MM.1S (cell line): ENCODE results near the gene GSTCD.

Experiments used
- DNase-seq: peaks from one replicate; pipeline ENCODE4 v3.0.0-alpha.2; 2015
- H2AFZ ChIP-seq: fragments of 300-600 bp; sonication (generic); 2 replicates; pipeline ENCODE4 v1.6.0; 2016; ENCODE audit warnings: antibody characterized with exemption, low read length
- H3F3A ChIP-seq: fragments of 300-600 bp; sonication (generic); 2 replicates; pipeline ENCODE4 v1.6.1; 2016; ENCODE audit warnings: mild to moderate bottlenecking, antibody characterized with exemption, low read length, moderate library complexity, mixed read lengths; ENCODE audit not compliant: insufficient read depth
- H3K27ac ChIP-seq: fragments of 300-600 bp; sonication (generic); 2 replicates; pipeline ENCODE4 v1.5.1; 2016; ENCODE audit warnings: mild to moderate bottlenecking, low read length
- H3K27me3 ChIP-seq: fragments of 300-600 bp; sonication (generic); replicated peaks from 2 replicates; pipeline ENCODE4 v1.6.0; 2016; ENCODE audit warnings: low read length; ENCODE audit not compliant: insufficient read depth
- H3K36me3 ChIP-seq: fragments of 300-600 bp; sonication (generic); replicated peaks from 2 replicates; pipeline ENCODE4 v1.6.1; 2016; ENCODE audit warnings: mild to moderate bottlenecking, low read length, mixed read lengths; ENCODE audit not compliant: insufficient read depth
- H3K4me1 ChIP-seq: fragments of 300-600 bp; sonication (generic); 2 replicates; pipeline ENCODE4 v1.6.1; 2016; ENCODE audit warnings: low read length, mixed read lengths
- H3K4me2 ChIP-seq: fragments of 300-600 bp; sonication (generic); 2 replicates; pipeline ENCODE4 v1.6.0; 2016; ENCODE audit warnings: low read depth, low read length
- H3K4me3 ChIP-seq: fragments of 300-600 bp; sonication (generic); 2 replicates; pipeline ENCODE4 v1.5.1; 2016; ENCODE audit warnings: low read length, mixed read lengths
- H3K79me2 ChIP-seq: fragments of 300-600 bp; sonication (generic); 2 replicates; pipeline ENCODE4 v1.6.1; 2016; ENCODE audit warnings: mixed run types, low read length, mixed read lengths
- H3K9ac ChIP-seq: fragments of 300-600 bp; sonication (generic); 2 replicates; pipeline ENCODE4 v1.6.1; 2016; ENCODE audit warnings: low read length, mixed read lengths
- H3K9me2 ChIP-seq: fragments of 300-600 bp; sonication (generic); replicated peaks from 2 replicates; pipeline ENCODE4 v1.6.1; 2016; ENCODE audit warnings: mild to moderate bottlenecking, low read length, mixed read lengths; ENCODE audit not compliant: insufficient read depth
- H3K9me3 ChIP-seq: fragments of 300-600 bp; sonication (generic); replicated peaks from 2 replicates; pipeline ENCODE4 v1.6.1; 2016; ENCODE audit warnings: mild to moderate bottlenecking, low read length, mixed read lengths; ENCODE audit not compliant: insufficient read depth
- H4K20me1 ChIP-seq: fragments of 300-600 bp; sonication (generic); 2 replicates; pipeline ENCODE4 v1.6.1; 2016; ENCODE audit warnings: mild to moderate bottlenecking, low read length, moderate library complexity, mixed read lengths; ENCODE audit not compliant: insufficient read depth
- EZH2 ChIP-seq: fragments of 300-600 bp; sonication (generic); optimal IDR thresholded peaks from 2 replicates; pipeline ENCODE3; 2017; ENCODE audit warnings: low read depth, mild to moderate bottlenecking, antibody characterized with exemption, low read length, mixed read lengths
- EZH2phosphoT487 ChIP-seq: fragments of 300-600 bp; sonication (generic); IDR thresholded peaks from 2 replicates; pipeline ENCODE4 v1.6.1; 2018; ENCODE audit warnings: antibody characterized with exemption, low read length
- TF ChIP-seq, protein P1 (sequence below): fragments of 300-600 bp; sonication (generic); IDR thresholded peaks from 2 replicates; pipeline ENCODE4 v1.5.1; 2016; ENCODE audit warnings: antibody characterized with exemption, low read length, mixed read lengths

The GSTCD gene

DNA sequence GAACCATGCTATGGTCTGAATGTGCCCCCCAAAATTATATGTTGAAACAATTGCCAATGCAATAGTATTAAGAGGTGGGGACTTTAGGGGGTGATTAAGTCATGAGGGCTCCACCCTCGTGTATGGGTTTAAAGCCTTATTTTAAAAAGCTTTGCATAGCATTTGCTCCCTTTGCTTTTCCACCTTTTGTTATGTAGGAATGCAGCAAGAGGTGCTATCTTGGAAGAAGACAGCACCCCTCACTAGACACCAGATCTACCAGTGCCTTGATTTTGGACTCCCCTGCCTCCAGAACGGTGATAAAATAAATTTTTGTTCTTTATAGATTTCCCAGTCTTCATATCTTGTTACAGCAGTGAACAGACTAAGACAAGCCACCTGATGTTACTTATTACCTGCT, 163.4 kb downstream of the GSTCD start:
- no peaks in the 10 kb centered on the region for H3K36me3 ChIP-seq
- no peak overlapping the region for H2AFZ ChIP-seq
- no peaks in the 10 kb centered on the region for H4K20me1 ChIP-seq
- H3K9me2 ChIP-seq = no peaks in the 10 kb centered on the region
- H3K4me2 ChIP-seq = no peak overlapping the region
- no peaks in the 10 kb centered on the region for H3K4me1 ChIP-seq
- no peak overlapping the region for H3K4me3 ChIP-seq
- no peak overlapping the region for H3K9ac ChIP-seq
- no peaks in the 10 kb centered on the region for H3F3A ChIP-seq
- H3K27me3 ChIP-seq = no peaks in the 10 kb centered on the region
- no peaks in the 10 kb centered on the region for H3K79me2 ChIP-seq
- TF ChIP-seq, protein P1, sequence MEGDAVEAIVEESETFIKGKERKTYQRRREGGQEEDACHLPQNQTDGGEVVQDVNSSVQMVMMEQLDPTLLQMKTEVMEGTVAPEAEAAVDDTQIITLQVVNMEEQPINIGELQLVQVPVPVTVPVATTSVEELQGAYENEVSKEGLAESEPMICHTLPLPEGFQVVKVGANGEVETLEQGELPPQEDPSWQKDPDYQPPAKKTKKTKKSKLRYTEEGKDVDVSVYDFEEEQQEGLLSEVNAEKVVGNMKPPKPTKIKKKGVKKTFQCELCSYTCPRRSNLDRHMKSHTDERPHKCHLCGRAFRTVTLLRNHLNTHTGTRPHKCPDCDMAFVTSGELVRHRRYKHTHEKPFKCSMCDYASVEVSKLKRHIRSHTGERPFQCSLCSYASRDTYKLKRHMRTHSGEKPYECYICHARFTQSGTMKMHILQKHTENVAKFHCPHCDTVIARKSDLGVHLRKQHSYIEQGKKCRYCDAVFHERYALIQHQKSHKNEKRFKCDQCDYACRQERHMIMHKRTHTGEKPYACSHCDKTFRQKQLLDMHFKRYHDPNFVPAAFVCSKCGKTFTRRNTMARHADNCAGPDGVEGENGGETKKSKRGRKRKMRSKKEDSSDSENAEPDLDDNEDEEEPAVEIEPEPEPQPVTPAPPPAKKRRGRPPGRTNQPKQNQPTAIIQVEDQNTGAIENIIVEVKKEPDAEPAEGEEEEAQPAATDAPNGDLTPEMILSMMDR = no peak
- TF ChIP-seq EZH2phosphoT487 (no peak), EZH2 (no peak)
- no peak overlapping the region for H3K27ac ChIP-seq
- no peak for DNase-seq
- H3K9me3 ChIP-seq = no peaks in the 10 kb centered on the region

DNA sequence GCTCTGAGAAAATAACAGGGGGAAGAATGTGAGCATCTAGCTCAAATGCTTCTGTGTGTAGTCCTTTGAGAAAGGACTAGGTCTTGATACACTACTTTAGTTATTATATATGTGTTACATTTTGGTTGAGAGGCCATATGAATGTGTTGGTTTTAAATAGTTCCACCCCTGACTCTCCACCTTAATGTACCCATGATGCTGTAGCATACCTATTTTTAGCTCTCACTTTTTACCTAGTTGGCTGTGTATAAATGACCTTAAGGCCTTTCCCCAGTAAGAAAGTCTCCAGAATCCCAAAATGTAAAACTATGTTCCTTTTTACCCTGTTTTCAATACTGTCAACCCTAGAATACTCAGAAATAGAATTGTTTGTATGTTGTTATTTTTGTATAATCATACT, 166.6 kb downstream of the GSTCD start:
- Histone ChIP-seq H3K79me2 (no peaks in the 10 kb centered on the region), H3K27me3 (no peaks in the 10 kb centered on the region), H3K36me3 (no peaks in the 10 kb centered on the region), H4K20me1 (no peaks in the 10 kb centered on the region), H3K9me3 (no peaks in the 10 kb centered on the region), H3K9ac (no peak overlapping the region), H3K9me2 (no peaks in the 10 kb centered on the region), H3K4me3 (no peak overlapping the region), H3K4me2 (no peak overlapping the region), H2AFZ (no peak overlapping the region), H3K27ac (no peak overlapping the region), H3F3A (no peaks in the 10 kb centered on the region), H3K4me1 (no peaks in the 10 kb centered on the region)
- TF ChIP-seq, protein P1 = no peak
- TF ChIP-seq EZH2phosphoT487 (no peak), EZH2 (no peak)
- DNase-seq = no peak

DNA sequence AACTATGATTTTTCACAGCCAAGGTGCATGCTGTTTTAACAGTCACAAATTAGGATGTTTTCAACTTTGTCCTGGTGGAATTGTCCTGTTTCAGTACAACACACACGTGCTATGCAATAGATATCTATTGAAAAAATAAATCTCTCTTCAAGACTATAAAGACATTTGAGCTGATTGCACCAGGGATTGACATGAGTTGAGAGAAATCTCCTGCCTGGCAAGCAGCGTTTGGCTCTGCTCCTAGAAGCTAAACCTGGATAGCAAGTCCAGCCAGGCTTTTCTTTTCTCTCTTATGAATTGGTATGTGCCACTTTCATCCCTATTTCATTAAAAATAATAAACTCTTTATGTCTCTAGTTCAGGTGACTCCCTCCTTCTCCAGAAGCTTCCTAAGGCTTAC, 170.1 kb downstream of the GSTCD start:
- Histone ChIP-seq H3K79me2 (no peaks in the 10 kb centered on the region), H3K4me3 (no peak overlapping the region)
- no peak for DNase-seq

More for the DNA sequence above, 170.1 kb downstream of the GSTCD start:
- Histone ChIP-seq H2AFZ (no peak overlapping the region), H4K20me1 (no peaks in the 10 kb centered on the region), H3K4me1 (no peaks in the 10 kb centered on the region), H3K4me2 (no peak overlapping the region), H3K27ac (no peak overlapping the region), H3F3A (no peaks in the 10 kb centered on the region), H3K9me2 (no peaks in the 10 kb centered on the region), H3K27me3 (no peaks in the 10 kb centered on the region), H3K9me3 (no peaks in the 10 kb centered on the region), H3K36me3 (no peaks in the 10 kb centered on the region), H3K9ac (no peak overlapping the region)
- TF ChIP-seq EZH2 (no peak), EZH2phosphoT487 (no peak)
- TF ChIP-seq, protein P1 = no peak
